Gastrocnemius medialis (tissue), 4 donors: ENCODE results near the gene RIN3. TPM values are rescaled to one million over a fixed set of nuclear protein-coding genes. Genes with fewer than 3 reads are reported as not detected.

Source experiments
- ATAC-seq, 2 donors: fragments of 150-250 bp; one replicate each; pipeline ENCODE4 v1.9.1; 2016
- DNase-seq, 2 donors: peaks; one replicate each; pipeline ENCODE4 v3.0.0-alpha.2; 2019
- H3K27ac ChIP-seq, 4 donors: fragments of 200-600 bp; sonication (generic); 1 replicate in 1 of 4; 2 replicates in 3 of 4; pipeline ENCODE4 v1.5.1; 2016 to 2018; ENCODE audit warnings: mild to moderate bottlenecking in 2 of 4, moderate library complexity in 1 of 4
- H3K27me3 ChIP-seq, 3 donors: fragments of 200-600 bp; sonication (generic) in 2 of 3; 1 replicate in 1 of 3; 2 replicates in 2 of 3; pipeline versions ENCODE4 v1.5.1 to v1.6.0; 2016 to 2019; ENCODE audit warnings: mild to moderate bottlenecking in 1 of 3, moderate library complexity in 1 of 3
- H3K36me3 ChIP-seq, 2 donors: fragments of 200-600 bp; sonication (generic) in 1 of 2; one replicate each; pipeline ENCODE4 v1.5.1; 2017 to 2018
- H3K4me1 ChIP-seq, 2 donors: fragments of 200-600 bp; sonication (generic) in 1 of 2; one replicate each; pipeline ENCODE4 v1.5.1; 2016 to 2017; ENCODE audit warnings: mild to moderate bottlenecking in 2 of 2
- H3K4me3 ChIP-seq, 4 donors: fragments of 200-600 bp; sonication (generic) in 3 of 4; 1 replicate in 1 of 4; 2 replicates in 3 of 4; pipeline ENCODE4 v1.5.1; 2016 to 2019; ENCODE audit warnings: mild to moderate bottlenecking in 2 of 4
- H3K9me3 ChIP-seq, 3 donors: fragments of 200-600 bp; sonication (generic) in 2 of 3; 1 replicate in 1 of 3; 2 replicates in 2 of 3; pipeline ENCODE4 v1.5.1; 2016 to 2019
- POLR2A ChIP-seq, 2 donors: fragments of 450-650 bp; IDR thresholded peaks; one replicate each; pipeline ENCODE4 v1.6.1; 2017; ENCODE audit warnings: antibody characterized with exemption in 2 of 2, mild to moderate bottlenecking in 2 of 2, moderate library complexity in 2 of 2
- in situ Hi-C, 4 donors: fragments of 200-750 bp; cut with MboI; loops; one replicate each; pipeline versions ENCODE4 v1.15.0 to v1.8.0; 2017; ENCODE audit warnings: low sequenced_read_pairs in 4 of 4
- intact Hi-C: fragments of 100-400 bp; cut with DNase I; formaldehyde crosslinking; loops from one replicate; pipeline ENCODE4 v1.15.1; 2023; ENCODE audit warnings: low total_unique reads
- total RNA-seq, 4 donors: library from RNA; depleted of rRNA; stranded (reverse); fragments of >200 nt; gene quantifications; one replicate each; pipeline versions ENCODE4 v1.1.0 to v1.2.3, GENCODE V29; 2016
- TF ChIP-seq, protein P1 (sequence below), 5 experiments: fragments of 450-650 bp in 3 of 5; fragments of 200-600 bp in 2 of 5; sonication (generic) in 2 of 5; IDR thresholded peaks in 4 of 5; conservative IDR thresholded peaks in 1 of 5; 1 replicate in 4 of 5; 2 replicates in 1 of 5; pipeline ENCODE4 v1.5.1; 2016 to 2019; ENCODE audit warnings: antibody characterized with exemption in 5 of 5, mild to moderate bottlenecking in 3 of 5, moderate library complexity in 3 of 5

The RIN3 gene
- total RNA-seq, 4 donors from 2014 or later, result 2.1 to 3.7 (median 2.6) TPM

- H3K4me1 ChIP-seq, result no peaks in the 10 kb centered on the region
- ATAC-seq, result no peak
- H3K4me3 ChIP-seq, result no peak overlapping the region
- no peaks in the 10 kb centered on the region for H3K27me3 ChIP-seq
- TF ChIP-seq, protein P1, sequence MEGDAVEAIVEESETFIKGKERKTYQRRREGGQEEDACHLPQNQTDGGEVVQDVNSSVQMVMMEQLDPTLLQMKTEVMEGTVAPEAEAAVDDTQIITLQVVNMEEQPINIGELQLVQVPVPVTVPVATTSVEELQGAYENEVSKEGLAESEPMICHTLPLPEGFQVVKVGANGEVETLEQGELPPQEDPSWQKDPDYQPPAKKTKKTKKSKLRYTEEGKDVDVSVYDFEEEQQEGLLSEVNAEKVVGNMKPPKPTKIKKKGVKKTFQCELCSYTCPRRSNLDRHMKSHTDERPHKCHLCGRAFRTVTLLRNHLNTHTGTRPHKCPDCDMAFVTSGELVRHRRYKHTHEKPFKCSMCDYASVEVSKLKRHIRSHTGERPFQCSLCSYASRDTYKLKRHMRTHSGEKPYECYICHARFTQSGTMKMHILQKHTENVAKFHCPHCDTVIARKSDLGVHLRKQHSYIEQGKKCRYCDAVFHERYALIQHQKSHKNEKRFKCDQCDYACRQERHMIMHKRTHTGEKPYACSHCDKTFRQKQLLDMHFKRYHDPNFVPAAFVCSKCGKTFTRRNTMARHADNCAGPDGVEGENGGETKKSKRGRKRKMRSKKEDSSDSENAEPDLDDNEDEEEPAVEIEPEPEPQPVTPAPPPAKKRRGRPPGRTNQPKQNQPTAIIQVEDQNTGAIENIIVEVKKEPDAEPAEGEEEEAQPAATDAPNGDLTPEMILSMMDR (IDR thresholded peaks at IDR 0.05 in 4 of 5, conservative IDR thresholded peaks at IDR 0.05 in 1 of 5), result no peak
- TF ChIP-seq POLR2A (IDR thresholded peaks at IDR 0.05), result no peak
- peaks cover 0 to 20% of the 10 kb centered on the region in 2 donors for H3K36me3 ChIP-seq
- intact Hi-C loops (no loop called here), in situ Hi-C loops (no loop called here)
- H3K9me3 ChIP-seq, result no peaks in the 10 kb centered on the region
- no peak overlapping the region for H3K27ac ChIP-seq
- DNase-seq, result no peak
Observed at GRCh38 chr14:92734618-92735017, 221.0 kb downstream of the RIN3 start.

DNA sequence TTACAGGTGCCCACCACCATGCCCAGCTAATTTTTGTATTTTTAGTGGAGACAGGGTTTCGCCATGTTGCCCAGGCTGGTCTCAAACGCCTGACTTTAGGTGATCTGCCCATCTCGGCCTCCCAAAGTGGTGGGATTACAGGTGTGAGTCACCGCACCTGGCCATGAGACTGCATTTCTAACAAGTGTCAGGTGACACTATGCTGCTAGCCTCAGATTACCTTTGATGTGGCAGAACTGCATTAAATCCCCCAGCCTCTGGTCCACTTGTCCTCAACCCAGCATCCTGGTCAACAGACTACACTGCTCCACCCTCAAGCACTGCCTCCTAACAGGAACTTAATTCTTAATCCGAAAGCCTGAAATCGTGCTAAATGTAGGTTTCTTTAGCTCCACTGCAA, 221.8 kb downstream of the RIN3 start:
- ATAC-seq (no peak), DNase-seq (no peak)
- Histone ChIP-seq H3K4me3 (no peak overlapping the region), H3K4me1 (no peaks in the 10 kb centered on the region), H3K9me3 (no peaks in the 10 kb centered on the region), H3K27ac (no peak overlapping the region), H3K36me3 (peaks cover 0 to 20% of the 10 kb centered on the region in 2 donors), H3K27me3 (no peaks in the 10 kb centered on the region)
- TF ChIP-seq POLR2A (IDR thresholded peaks at IDR 0.05), result no peak
- TF ChIP-seq, protein P1 (IDR thresholded peaks at IDR 0.05 in 4 of 5, conservative IDR thresholded peaks at IDR 0.05 in 1 of 5), result no peak
- in situ Hi-C loops, result no loop called here
- intact Hi-C loops, result no loop called here

DNA sequence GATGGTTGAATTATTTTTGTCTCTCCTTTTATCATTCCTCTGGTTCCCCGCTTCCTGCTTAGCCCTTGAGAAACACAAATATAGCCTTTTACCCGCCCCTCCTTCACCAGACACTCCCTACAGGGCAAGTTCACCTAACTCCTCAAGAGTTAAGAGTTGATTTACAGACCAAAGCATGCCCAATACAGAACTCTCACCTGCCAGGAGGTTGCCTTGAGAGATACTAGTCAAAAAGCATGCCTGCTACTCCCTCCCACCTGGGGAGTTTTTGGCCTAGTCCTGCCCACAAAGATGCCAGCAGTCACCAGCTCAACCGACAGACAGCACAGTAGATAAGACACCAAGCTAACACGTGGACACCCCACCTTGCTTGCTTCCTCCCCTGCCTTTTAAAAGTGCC, 223.6 kb downstream of the RIN3 start:
- no peak for DNase-seq
- H3K27ac ChIP-seq, result no peak overlapping the region
- no peaks in the 10 kb centered on the region for H3K27me3 ChIP-seq
- intact Hi-C loops (no loop called here), in situ Hi-C loops (no loop called here)
- TF ChIP-seq, protein P1 (IDR thresholded peaks at IDR 0.05 in 4 of 5, conservative IDR thresholded peaks at IDR 0.05 in 1 of 5), result no peak
- TF ChIP-seq POLR2A (IDR thresholded peaks at IDR 0.05), result no peak
- no peaks in the 10 kb centered on the region for H3K9me3 ChIP-seq
- H3K4me1 ChIP-seq, result no peaks in the 10 kb centered on the region
- H3K36me3 ChIP-seq, result peaks cover 0 to 6% of the 10 kb centered on the region in 2 donors
- no peak for ATAC-seq
- H3K4me3 ChIP-seq, result no peak overlapping the region

DNA sequence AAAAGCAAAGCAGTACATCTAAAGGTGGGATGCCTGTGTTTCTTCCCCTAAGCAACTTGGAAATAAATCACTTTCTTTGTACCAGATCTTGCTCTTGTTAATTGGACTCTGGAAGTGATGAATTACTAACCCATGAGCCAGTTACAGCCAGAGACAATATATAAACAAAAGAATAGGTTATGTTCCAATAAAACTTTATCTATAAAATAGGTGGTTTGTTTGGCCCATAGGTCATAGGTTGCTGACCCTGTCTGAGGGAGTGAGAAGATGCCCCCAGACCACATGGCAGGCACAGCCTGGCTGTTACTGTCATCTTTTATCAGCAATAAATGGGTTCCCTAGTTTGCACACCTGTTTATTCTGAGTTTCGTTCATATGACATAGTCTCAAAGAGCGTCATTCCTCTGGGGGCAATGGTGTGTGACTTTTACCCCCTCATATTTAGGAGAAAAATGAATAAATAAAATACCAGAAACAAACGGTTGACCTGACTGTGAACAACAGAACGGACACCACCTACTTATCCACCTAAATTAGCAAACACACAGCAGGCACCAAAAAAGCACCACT, 224.1 kb downstream of the RIN3 start:
- in situ Hi-C loops, result no loop called here
- H3K4me1 ChIP-seq, result no peaks in the 10 kb centered on the region
- TF ChIP-seq, protein P1 (IDR thresholded peaks at IDR 0.05 in 4 of 5, conservative IDR thresholded peaks at IDR 0.05 in 1 of 5), result no peak
- TF ChIP-seq POLR2A (IDR thresholded peaks at IDR 0.05), result no peak
- no peaks in the 10 kb centered on the region for H3K9me3 ChIP-seq
- ATAC-seq, result no peak
- H3K36me3 ChIP-seq, result peaks cover 0 to 1% of the 10 kb centered on the region in 2 donors
- no peaks in the 10 kb centered on the region for H3K27me3 ChIP-seq
- no peak for DNase-seq
- no peak overlapping the region for H3K4me3 ChIP-seq
- intact Hi-C loops, result no loop called here
- H3K27ac ChIP-seq, result no peak overlapping the region

Other genes starting within 250 kb of the RIN3 start
- gene SLC24A4, start 190.6 kb upstream of the RIN3 start, total RNA-seq, result under 1 TPM; 0.07 to 0.76 (median 0.50) TPM
- 10 to 100 TPM; 53.5 to 78.5 (median 62.8) TPM for gene LGMN, start 234.8 kb downstream of the RIN3 start, total RNA-seq